OCI-LY7 (cell line): ENCODE data around the gene GAS6.

Source experiments
- EZH2phosphoT487 ChIP-seq: fragments of 200-600 bp; sonication (generic); IDR thresholded peaks from 2 replicates; pipeline ENCODE4 v1.6.1; 2018; ENCODE audit warnings: low read depth, borderline replicate concordance, mild to moderate bottlenecking, mixed run types, antibody characterized with exemption, low read length, moderate library complexity, mixed read lengths
- TF ChIP-seq, protein P1 (sequence below): fragments of 200-600 bp; sonication (generic); conservative IDR thresholded peaks from 2 replicates; pipeline ENCODE4 v1.5.1; 2014; ENCODE audit warnings: mild to moderate bottlenecking, antibody characterized with exemption, low read length, moderate library complexity, mixed read lengths

DNA sequence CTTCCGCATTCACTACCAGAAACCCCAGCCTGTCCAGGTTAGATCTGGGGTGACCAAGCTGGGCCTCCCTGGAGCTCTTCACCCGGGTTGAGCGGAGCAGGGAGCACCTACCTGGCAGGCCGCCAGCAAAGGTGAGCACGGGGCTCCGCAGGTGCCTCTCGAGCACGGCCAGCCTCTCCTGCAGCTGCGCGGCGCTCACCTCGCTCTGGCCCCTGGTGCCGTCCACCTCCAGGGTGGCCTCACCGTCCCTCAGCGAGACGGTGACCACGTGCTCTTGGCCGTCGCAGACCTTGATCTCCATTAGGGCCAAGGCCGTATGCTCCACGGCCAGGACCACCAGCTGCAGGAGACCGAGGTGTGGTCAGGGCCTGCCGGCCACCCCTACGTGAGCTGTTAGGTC is 42.0 kb downstream of the GAS6 start:
- TF ChIP-seq, protein P1, sequence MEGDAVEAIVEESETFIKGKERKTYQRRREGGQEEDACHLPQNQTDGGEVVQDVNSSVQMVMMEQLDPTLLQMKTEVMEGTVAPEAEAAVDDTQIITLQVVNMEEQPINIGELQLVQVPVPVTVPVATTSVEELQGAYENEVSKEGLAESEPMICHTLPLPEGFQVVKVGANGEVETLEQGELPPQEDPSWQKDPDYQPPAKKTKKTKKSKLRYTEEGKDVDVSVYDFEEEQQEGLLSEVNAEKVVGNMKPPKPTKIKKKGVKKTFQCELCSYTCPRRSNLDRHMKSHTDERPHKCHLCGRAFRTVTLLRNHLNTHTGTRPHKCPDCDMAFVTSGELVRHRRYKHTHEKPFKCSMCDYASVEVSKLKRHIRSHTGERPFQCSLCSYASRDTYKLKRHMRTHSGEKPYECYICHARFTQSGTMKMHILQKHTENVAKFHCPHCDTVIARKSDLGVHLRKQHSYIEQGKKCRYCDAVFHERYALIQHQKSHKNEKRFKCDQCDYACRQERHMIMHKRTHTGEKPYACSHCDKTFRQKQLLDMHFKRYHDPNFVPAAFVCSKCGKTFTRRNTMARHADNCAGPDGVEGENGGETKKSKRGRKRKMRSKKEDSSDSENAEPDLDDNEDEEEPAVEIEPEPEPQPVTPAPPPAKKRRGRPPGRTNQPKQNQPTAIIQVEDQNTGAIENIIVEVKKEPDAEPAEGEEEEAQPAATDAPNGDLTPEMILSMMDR = no peak
- no peak for TF ChIP-seq EZH2phosphoT487
